Astrocyte of the hippocampus (primary cell): Measurements from ENCODE around the gene FAM120AOS.

Experiments used
- DNase-seq: peaks from one replicate; pipeline ENCODE4 v3.0.0; 2011; ENCODE audit warnings: low read depth, low spot score

The FAM120AOS gene

DNA sequence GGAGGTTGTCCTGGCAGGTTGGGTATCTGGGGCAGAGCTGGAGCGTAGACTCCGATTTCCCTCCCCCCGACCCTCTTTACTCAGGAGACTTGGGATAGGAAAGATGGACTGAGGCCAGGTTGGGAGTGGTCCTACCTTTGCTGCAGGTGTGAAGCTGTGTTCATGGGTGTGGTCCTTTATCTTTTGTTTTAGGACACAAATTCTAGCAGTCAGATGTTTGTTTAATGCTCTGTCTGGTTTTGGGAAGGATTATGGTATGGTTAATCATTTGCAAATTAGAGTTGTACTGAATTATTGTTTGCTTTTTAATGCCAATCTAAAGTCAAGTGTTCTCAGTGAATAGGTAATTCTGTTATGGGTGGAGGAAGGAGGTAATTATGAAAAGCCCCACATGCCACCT is 14.1 kb upstream of the FAM120AOS start:
- DNase-seq: no peak

- DNase-seq: peak; percentile 7
Observed at GRCh38 chr9:93467062-93467416, 13.7 kb upstream of the FAM120AOS start.

DNA sequence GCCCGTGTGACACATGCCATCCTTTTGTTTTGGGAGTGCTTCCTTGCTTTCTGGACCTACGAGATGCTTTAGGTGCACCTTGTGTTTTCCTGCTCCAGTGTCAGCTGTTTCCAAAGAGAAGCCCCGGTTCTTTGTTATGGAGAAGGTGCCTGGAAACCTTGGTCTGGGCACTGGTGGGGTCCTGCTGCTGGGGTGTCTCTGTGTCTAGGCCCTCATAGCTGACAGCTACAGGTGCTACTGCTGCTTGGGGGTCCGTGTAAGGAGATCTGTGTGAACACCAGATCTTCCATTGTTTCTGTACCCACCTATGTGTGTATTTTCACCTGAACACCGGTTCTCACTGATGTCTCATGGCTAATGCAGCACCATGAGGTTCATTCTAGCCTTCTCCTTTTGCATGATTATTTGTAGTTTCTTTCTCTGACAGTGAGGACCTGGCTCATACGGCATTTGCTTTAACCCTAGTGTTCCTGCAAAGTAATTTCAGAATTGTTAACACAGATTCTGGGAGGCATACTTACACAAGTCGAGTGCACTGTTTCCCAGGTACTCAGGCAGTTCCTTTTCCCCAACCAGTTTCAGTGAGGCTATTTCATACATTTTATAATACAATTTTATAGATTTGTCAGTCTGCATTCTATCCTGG is 13.2 kb upstream of the FAM120AOS start:
- peak; percentile 17 for DNase-seq

DNA sequence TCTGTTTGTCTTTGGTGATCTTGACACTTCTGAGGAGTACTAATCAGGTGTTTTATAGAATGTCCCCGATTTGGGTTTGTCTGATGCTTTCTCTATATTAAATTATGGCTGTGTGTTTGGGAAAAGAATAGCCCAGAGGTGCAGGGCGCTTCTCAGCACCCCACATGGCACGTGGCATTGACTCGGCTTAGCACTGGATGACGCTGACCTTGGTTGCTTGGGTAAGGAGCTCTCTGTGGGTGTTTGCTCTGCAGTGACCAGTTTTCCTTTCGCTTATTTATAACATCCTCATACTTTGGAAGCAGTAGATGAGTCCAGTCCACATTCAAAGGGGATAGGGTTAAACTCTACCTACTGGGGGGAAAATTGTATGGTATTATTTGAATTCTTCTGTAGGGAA is 12.5 kb upstream of the FAM120AOS start:
- DNase-seq: no peak

- DNase-seq: no peak
Observed at GRCh38 chr9:93464876-93465275, 11.5 kb upstream of the FAM120AOS start.

DNA sequence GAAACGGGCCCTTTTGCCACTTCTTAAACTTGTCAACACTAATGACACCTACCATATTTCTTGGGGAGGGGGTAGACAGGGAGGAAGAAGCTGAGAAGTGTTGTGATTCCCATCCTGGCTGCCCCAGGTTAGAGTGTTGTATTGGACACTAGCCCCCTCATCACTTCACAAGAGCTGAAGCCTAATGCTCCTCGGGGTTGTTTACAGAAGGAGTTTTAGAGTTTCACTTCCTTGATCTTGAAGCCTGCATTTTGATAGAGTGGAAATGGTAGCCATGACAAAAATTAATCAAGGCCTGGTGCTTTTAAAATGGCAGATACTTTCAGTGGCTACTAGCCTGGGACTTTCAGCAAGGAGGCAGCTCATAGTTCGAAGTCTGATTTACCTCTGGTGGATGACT is 11.0 kb upstream of the FAM120AOS start:
- DNase-seq: no peak

GRCh38 chr9:93463638-93464248 is 10.4 kb upstream of the FAM120AOS start:
- DNase-seq: no peak

DNA sequence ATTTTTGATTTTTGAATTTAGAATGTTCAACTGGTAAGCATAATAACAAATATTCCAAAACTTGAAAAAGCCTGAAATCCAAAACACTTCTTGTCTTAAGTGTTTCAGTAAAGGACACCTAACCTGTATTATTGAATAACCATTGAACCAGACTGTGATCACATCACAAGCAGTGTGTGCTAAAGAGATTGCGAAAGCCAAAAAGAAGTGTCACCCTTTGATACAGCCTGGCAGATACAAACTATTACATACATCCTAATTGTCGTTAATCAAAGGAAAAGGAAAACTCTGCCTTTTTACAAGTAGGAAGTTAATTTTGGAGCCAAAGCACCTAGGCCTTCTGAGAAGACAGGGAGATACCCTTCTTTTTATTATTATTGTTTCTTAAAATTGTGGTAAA is 8.4 kb upstream of the FAM120AOS start:
- no peak for DNase-seq

DNA sequence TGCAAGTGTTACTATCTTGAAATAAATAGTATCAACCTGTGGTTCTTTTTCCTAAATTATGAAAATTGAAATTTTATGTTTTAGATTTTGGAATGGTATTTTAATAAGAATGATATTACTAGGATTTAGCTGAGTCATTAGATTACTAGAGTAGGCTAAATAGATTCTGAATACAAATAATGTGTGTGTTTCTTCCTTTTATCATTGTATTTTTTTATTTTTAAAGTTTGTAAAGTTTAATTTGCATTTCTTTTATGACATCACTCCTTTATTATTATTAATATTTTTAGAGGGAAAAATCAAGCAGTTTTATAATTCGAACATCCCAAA is 8.0 kb upstream of the FAM120AOS start:
- no peak for DNase-seq

DNA sequence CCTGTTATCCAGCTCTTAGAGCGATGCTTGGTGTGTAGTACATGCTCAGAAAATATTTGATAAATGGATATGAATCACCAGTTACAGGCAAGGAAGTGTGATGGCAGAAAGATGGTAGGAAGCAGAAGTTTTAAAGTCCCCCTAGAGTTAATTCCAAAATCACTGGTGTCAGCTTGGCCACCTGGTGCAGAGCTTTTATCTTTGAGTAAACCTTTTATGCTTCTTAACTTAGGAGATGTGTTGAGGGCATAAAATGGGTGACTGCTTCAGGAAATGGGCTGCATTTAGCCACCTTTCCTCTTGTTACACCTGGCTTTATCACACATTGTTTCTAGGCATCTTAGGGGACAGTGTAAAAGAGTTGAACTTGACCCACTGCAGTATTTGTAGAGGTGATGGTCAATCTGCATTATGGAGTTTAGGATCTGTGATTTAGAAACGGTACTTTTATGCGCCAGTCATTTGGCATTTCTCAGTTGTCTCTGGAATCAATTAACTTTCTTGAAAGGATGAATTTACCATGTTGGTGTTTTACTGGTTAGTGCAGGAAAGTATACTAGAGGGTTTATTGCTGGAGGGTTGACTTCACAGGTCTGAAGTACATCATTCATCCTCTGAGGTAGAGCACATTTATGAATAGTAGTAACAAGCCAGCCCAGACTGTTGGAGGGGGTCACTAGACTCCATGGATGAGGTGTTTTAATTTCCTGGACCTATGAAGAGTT is 7.5 kb upstream of the FAM120AOS start:
- DNase-seq: no peak

GRCh38 chr9:93459432-93459847 is 6.1 kb upstream of the FAM120AOS start:
- DNase-seq: no peak

- DNase-seq: no peak
Observed at GRCh38 chr9:93458712-93459111, 5.3 kb upstream of the FAM120AOS start.

DNA sequence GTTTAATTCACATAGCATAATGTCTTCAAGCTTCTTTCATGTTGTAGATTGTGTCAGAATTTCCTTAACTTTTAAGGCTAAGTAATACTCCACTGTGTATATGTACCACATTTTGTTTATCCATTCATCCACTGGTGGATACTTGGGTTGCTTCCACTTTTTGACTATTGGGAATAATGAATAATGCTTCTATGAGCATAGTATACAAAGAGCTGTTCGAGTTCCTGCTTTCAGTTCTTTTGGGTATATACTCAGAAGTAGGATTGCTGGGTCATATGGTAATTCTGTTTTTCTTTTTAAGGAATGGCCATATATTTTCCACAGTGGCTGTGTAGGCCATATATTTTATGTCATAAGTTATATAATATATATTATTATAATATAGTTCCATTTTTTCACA is 3.6 kb upstream of the FAM120AOS start:
- no peak for DNase-seq

DNA sequence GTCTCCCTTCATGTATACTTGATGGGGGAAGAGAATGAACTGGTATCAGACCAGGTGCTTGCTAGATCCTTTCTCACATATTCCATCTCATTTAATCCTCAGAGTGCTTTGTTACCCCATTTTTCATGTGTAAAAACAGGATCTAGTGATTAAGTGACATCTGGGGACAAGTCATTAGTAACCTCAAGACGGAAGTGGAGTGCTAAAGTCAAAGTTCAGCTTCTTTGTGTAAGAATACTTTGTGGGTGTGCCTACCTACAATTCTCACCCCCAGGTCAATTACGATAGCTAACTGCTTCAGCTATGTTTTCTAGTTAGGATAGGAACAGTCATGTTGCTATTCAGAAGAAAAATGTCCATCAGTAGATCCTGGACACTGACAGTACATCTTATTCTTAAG is 3.1 kb upstream of the FAM120AOS start:
- no peak for DNase-seq

DNA sequence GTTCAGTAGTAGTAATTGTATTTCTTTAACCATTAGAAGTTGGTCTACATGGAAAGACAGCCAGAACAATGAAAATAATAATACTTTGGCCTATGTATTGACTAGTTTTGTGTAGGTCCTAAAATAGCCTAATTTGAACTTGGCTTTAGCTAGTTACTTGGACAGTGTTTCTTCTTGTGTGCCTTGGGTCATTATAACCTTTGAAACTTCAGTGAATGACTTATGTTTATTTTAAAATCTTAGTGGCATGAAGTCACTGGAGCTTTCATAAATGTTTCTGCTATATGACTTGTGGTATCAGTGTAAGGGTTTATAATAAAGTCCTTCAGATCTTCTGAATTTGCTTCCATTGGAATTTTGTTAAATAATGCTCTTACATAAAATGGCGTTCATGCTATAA is 2.6 kb upstream of the FAM120AOS start:
- no peak for DNase-seq

DNA sequence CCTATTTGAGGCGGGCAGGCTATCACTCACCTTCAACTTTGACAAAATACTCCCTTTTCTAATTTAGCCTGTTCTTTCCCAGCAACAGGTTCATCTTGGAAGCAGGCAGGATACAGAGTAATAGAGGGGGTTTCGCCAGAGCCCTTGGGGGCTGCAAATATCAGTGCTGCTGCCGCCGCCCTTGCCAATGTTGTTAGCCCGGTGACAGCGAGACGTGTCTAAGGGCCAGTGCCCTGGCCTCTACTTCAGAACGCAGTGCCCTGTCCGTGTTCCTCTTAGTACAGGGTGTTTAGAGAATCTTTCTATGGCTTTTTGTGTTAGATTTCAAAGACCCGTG is 703 bp downstream of the FAM120AOS start:
- no peak for DNase-seq

GRCh38 chr9:93451849-93452709 is 1.3 kb downstream of the FAM120AOS start:
- peak; percentile 76 for DNase-seq

DNA sequence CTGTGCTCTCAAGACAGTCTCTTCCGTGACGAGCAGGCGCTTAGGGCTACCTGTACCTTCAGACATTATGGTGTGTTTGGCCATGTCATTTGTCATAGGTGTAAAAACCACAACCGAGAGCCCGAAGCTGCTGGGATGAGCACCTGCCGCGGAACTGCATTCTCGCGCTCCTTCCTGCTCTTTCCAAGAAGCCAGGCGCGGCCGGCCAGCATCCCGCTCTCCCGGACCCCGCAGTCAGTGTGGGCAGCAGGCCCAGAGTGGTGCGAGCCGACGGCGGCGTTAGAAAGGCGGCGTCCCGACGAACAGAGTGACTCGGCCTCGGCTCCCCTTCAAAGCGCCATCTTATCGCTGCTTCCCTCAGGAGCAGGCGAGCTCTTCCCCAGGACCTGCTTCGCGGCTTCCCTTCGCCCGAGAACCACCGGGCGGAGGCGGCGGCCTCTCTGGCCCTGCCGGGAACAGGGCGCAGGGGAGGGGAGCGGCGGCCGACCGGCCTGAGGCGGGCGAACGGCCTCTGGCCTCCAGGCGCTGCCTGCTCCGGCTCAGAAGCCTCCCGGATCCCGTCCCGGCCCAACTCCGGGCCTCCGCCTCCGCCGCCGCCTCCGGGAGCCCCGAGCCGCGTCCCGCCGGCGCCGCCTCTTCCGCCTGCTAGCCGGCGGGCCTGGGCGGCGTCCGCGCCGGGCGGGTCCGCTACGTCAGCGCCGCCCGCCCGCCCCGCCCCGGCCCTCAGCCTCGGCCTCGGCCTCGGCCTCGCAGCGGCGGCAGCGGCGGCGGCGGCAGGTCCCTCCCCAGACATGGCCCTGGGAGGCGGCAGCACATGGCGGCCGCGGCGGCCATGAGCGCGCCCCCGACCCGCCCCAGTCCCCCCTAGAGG is 2.2 kb downstream of the FAM120AOS start, which contains the start of gene FAM120A:
Gene FAM120A (plus strand): TSS at position 741 of the 871 bp plus-strand sequence. CDS start 231 bp downstream, outside the sequence.
- peak; percentile 96 for DNase-seq

GRCh38 chr9:93447655-93448054 is 5.7 kb downstream of the FAM120AOS start:
- DNase-seq: no peak

GRCh38 chr9:93446073-93446472 is 7.3 kb downstream of the FAM120AOS start:
- no peak for DNase-seq

- no peak for DNase-seq
Observed at GRCh38 chr9:93440896-93441580, 12.3 kb downstream of the FAM120AOS start.
